ENCODE measurements around the gene PDILT. TPM values are rescaled to one million over a fixed set of nuclear protein-coding genes. Genes with fewer than 3 reads are reported as not detected.
"Not testable (repeated sequence)": the region's sequence is repeated elsewhere in the genome, so short reads cannot be mapped to it uniquely, and the experiment has no call there.

The PDILT gene
- total RNA-seq, 1 experiment from 2014 or later = not detected

GRCh38 chr16:20441859-20442258 is 37.3 kb upstream of the PDILT start:
- H3K27ac ChIP-seq (ENCODE audit: insufficient read length, low read depth, low read length); H3T11ph ChIP-seq (ENCODE audit: low read length); H3K18ac ChIP-seq (ENCODE audit: insufficient read length, low read depth, low read length); H3K36me3 Mint-ChIP-seq (ENCODE audit: insufficient read depth in 1 of 3, low read depth in 3 of 3); H3K4me1 Mint-ChIP-seq; H4K91ac ChIP-seq (ENCODE audit: insufficient read length, low read depth, low read length); H3K4me1 ChIP-seq (ENCODE audit: insufficient read depth, low read length); H3K4ac ChIP-seq (ENCODE audit: low read depth, low read length); H3K9me3 Mint-ChIP-seq; H3K14ac ChIP-seq (ENCODE audit: insufficient read depth, low read length); H3K27me3 ChIP-seq (ENCODE audit: insufficient read depth, low read length); H2BK120ac ChIP-seq (ENCODE audit: low read depth, low read length, poor library complexity, severe bottlenecking); H2BK12ac ChIP-seq (ENCODE audit: insufficient read length, low read depth, low read length); H2BK15ac ChIP-seq (ENCODE audit: low read depth, low read length); H3K27me3 Mint-ChIP-seq (ENCODE audit: low read depth); DNase-seq; H3K23ac ChIP-seq (ENCODE audit: insufficient read length, low read depth, low read length); H3K23me2 ChIP-seq (ENCODE audit: insufficient read length, low read depth, low read length, poor library complexity, severe bottlenecking); H3K4me2 ChIP-seq (ENCODE audit: insufficient read depth, insufficient read length, low read length); H3K9me3 ChIP-seq (ENCODE audit: control insufficient read depth, low read depth, low read length); H3K27ac Mint-ChIP-seq; H2AFZ ChIP-seq (ENCODE audit: low read length); H4K8ac ChIP-seq (replicated peaks; ENCODE audit: insufficient read length, low read depth, low read length); H2BK5ac ChIP-seq (ENCODE audit: insufficient read length, low read length); H3K56ac ChIP-seq (ENCODE audit: insufficient read length, low read depth, low read length); H2BK20ac ChIP-seq (ENCODE audit: low read depth, low read length, poor library complexity, severe bottlenecking); H3K79me1 ChIP-seq (ENCODE audit: insufficient read depth, low read depth, low read length, poor library complexity, severe bottlenecking); H4K5ac ChIP-seq (ENCODE audit: insufficient read length, low read depth, low read length); H4K20me1 ChIP-seq (ENCODE audit: control insufficient read depth, insufficient read depth, insufficient read length); H3K79me2 ChIP-seq (ENCODE audit: insufficient read depth, low read length); H3K9ac ChIP-seq (ENCODE audit: extremely low read depth, insufficient read length, low read length); H2AK5ac ChIP-seq (ENCODE audit: insufficient read length, low read length); H3K4me3 Mint-ChIP-seq: not testable (repeated sequence)
- WGBS (ENCODE audit: extremely low coverage, insufficient read length, low lambda C conversion rate) = no CpG with 5 or more reads among the region's 4 CpGs

Data from H9 (cell line).